Choroid plexus epithelial cell (primary cell): ENCODE measurements around the gene LRRC72.

ENCODE experiments used
- DNase-seq: peaks from one replicate; pipeline ENCODE4 v3.0.0-alpha.2; 2010; ENCODE audit warnings: low read depth
- H3K4me3 ChIP-seq: 2 replicates; pipeline ENCODE4 v1.5.1; 2011; ENCODE audit warnings: low read depth, mild to moderate bottlenecking, control low read depth, low read length, moderate library complexity
- CTCF ChIP-seq: conservative IDR thresholded peaks from 2 replicates; pipeline ENCODE4 v1.5.1; 2011; ENCODE audit warnings: low read depth, mild to moderate bottlenecking, control low read depth, inconsistent platforms, low read length, moderate library complexity

LRRC72 gene

GRCh38 chr7:16559497-16560179 lies 33.0 kb downstream of the LRRC72 start:
- H3K4me3 ChIP-seq = no peak overlapping the region
- TF ChIP-seq CTCF = no peak
- no peak for DNase-seq

GRCh38 chr7:16561943-16562342 lies 35.3 kb downstream of the LRRC72 start:
- no peak for DNase-seq
- TF ChIP-seq CTCF = no peak
- H3K4me3 ChIP-seq = no peak overlapping the region

DNA sequence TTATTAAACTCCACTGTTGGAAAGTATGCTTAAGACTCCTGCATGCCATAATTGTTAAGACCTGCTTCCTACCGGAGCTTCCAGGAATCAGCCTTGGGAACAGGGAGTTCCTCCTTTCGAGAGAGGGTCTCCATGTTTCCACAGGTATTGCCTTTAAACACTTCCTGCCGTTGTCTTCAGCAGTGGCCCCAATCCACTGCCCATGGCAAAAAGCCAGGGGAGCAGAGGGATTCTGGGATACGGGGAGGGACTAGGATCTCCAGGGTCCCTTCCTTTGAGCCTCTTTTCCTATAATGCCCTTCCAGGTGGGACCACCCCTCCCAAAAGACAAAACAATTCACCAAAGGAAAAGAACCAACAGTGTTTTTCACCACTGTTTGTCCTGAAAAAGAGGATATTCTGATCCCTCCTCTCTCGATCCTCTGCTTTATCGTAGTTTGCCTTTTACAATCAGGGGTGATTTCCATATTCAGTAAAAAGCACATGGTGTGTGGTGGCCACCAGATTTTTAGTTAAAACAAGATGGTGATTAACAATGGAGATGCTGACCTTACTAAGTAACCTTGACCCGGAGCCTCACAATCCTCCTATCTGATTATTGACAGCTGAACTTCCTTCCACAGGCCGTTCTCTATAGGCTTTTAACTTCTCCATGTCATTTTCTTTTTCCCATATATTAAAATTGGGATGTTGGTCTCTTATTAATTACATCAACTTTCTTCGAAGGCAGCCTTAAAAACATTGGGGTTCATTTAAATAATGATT lies 36.0 kb downstream of the LRRC72 start:
- no peak overlapping the region for H3K4me3 ChIP-seq
- DNase-seq = no peak
- no peak for TF ChIP-seq CTCF

DNA sequence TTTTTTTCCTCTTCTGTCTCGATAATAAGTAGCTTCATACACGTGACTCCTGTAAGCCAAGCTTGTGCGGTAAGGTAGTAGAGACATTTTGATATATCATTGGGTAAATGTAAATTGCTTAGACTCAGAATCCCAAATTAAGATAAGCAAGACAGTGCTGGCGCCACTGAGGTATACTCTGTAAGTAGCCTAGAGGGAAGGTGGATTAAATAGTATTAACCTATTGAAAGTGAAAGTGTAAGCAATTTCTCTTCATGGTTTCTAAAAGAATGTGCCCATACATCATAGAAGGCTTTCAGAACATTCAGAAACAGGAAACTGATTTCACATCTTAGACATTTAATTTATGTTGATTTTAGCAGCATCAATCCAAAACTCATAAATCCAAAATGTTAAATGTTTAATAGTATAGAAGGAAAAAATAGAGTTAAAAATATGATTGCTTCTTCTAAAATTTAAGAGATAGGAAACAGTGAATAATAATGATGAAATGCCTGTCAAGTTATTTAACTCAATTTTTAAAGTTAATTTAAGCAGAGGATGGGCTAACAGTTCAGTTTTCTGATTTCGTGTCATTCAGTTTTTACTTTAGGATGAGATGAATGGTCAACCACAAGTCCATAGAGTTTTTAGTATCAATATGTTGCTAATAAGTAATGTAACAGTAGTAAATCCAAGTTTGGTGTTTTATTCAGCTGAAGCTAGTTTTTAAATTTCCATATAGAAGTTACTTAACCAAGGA lies 36.8 kb downstream of the LRRC72 start:
- peak; percentile 44 for DNase-seq
- H3K4me3 ChIP-seq = no peak overlapping the region
- TF ChIP-seq CTCF = no peak

GRCh38 chr7:16564023-16564380 lies 37.4 kb downstream of the LRRC72 start:
- no peak for TF ChIP-seq CTCF
- no peak overlapping the region for H3K4me3 ChIP-seq
- DNase-seq = no peak

- DNase-seq = peak; percentile 76
- no peak overlapping the region for H3K4me3 ChIP-seq
- TF ChIP-seq CTCF = peak; percentile 73
These were observed 38.3 kb downstream of the LRRC72 start for GRCh38 chr7:16564909-16565426.
